GM18520 (cell line): ENCODE measurements around the gene PRRX1.

Experiments used
- ATAC-seq: cut with Tn5 transposase; IDR thresholded peaks from one replicate; pipeline ENCODE4 v1.9.1; 2021; ENCODE audit not compliant: unreplicated experiment

Gene PRRX1

DNA sequence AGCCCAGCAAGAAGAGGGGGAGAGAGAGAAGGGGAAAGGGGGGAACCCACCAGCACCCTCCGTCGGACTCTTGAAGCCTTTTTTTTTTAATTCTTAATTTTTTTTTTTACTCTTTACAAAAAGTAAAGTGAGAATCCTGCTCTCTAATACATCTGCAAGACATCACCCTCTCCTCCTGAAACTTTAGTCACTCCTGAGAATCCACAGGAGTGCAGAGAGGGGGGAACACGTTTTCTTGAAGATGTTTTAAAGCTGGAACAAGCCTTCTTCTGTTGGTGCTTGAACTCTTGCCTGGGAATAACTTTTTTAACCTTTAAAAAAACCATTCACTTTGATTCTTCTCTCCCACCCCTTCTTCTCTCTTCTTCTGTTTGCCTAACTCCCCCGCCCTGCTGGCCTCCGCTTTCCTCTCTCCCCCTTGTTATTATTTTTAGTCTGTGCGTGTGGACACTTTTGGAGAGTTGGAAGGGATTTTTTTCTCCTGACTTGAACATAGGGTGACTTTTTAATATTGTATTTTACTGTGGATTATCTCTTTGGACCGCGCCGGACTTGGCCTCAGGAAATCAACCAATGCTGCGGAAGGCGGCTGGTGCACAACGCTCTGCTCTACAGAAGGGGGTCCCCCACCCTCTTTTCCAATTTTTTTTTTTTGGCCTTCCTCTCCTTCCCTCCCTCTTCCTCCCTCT is 383 bp upstream of the PRRX1 start:
- ATAC-seq, result no peak

DNA sequence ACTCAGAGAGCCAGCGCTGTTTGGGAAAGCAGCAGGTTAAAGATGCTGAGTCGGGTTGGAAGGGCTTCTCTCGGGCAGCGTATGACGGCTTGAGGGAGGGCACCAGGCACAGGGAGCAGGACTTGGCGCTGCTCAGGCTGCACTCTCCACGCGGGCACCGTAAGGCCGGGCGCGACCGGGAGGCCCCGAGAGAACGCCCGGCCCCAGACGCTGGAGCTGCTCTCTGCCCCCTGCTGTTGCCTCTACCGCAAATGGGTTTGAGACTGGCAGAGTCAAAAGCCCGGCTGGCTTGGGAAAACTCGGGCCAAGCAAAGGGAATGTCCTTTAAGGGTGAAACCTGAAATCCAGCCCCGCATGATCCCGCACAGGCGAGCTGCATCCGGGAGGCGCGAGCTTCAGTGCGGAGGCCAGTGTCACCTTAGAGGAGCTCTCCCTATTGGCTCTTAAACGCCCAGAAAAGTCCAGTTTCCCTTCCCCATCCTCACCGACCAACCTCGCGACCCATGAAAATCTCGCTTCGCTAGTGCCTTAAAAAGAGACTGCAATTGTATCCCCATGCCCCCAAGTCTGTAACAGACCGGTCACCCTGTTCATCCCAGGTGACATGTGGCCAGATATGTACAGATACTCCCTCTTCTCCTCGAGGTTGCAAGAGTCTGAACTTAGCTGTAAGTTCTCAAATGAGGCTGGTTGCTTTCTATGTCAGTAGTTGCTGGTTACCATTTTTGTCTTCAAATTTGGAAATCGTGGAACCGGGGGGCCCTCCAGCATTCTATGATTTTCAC is 1.1 kb downstream of the PRRX1 start:
- no peak for ATAC-seq

DNA sequence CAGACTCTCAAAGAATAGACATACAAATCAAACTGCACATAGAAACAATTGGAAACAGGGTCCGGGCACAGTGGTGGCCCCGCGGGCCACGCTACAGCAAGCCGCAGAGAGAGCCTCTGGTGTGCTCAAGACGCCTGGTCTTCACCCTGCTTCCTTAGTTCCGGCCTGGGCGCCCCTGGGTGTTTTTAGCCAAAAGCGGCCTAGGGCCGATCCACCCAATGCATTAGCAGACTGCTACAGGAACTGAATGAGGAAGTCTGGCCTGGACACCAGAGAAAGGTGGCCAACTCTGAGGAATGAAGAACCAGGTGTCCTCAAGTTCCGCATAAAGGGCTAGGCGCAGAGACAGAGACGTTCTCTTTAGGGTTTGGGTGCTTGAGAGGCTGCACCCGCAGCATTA is 1.7 kb downstream of the PRRX1 start:
- no peak for ATAC-seq

DNA sequence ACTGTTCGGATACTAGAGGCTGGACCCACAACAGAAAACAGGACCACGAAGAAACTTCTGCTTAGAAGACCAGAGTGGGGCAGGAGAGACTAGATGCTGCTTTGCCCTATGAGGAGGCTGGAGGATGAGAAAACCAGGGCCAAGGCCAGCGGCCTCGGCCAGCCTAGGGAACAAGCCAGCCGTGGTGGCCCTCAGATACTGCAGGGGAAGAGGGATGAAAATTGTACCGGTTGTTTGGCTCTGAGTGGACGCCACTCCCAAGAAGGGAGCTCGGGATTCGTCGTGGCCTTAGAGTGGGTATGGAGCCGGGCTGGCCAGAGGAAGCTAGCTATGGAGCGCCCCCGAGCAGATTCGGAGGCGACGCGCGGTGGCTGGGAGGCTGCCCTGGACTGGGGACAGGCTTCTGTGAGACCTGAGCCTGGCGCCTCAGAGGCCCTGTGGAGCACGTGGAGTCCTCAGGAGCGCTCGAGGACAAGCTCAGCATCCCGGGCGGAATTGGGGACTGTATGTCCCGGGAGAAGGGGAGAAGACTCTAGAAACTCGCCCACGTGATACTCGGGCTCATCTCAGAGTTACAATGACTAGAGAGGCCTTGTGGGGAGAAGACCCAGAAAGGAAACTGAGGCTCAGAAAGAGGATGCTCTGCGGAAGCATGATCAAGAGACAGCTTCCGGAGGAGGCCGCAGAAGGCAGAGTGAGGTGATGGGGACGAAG is 2.8 kb downstream of the PRRX1 start:
- no peak for ATAC-seq

DNA sequence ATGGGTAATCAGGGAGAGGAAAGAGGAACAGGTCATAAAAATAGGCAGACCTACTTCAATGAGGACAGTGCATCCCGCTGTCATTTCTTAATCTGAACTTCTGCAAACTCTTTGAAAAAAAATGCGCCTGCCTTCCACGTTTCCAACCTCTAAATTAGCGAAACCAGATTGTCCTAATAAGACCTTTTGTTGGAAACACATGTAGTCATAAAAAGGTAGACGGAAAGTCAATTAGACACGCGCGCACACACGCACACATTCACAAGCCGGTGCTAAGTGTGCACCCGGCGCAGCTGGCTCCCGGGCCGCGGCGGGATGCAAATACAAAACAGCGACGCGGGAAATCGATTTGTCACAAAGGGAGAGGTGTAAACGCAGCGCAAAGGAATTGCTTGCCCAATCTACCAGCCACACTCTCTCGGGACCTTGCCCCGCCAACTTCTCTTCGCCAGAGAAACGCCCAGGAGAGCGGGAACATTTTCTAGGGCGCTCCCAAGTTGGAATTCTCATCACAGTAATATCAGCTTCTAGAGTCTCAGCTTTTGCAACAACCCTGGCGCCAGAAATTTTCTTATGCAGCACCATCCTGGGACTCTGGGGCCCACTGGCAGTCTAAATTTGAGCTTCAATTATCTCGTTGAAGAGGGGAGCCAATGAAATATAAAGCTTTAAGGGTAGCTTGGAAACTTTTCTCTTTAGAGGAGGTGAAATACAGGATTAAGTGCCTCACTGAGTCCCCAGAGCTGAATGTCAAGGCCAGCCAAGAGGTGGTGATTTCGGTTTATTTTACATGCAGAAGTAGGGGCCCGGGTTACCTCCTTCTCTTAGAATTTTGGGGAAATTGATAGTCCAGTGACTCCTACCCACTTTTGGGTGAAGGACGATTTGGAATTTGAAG is 4.5 kb downstream of the PRRX1 start:
- no peak for ATAC-seq

DNA sequence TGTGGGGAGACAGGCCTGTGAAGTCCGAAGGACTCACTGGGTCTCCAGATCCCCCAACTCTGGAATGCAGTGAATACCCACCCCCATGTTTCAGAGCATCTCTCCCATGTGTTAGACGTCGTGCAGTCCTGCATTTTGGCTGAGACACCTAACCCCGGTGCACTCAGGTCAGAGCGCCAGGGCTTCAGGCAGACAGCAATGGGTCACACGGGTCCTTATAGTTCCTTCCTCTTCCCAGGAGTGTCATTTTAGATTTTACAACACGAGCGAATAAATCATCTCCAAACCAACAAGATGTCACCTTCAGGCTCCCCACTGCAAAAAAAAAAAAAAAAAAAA is 5.1 kb downstream of the PRRX1 start:
- ATAC-seq, result no peak

DNA sequence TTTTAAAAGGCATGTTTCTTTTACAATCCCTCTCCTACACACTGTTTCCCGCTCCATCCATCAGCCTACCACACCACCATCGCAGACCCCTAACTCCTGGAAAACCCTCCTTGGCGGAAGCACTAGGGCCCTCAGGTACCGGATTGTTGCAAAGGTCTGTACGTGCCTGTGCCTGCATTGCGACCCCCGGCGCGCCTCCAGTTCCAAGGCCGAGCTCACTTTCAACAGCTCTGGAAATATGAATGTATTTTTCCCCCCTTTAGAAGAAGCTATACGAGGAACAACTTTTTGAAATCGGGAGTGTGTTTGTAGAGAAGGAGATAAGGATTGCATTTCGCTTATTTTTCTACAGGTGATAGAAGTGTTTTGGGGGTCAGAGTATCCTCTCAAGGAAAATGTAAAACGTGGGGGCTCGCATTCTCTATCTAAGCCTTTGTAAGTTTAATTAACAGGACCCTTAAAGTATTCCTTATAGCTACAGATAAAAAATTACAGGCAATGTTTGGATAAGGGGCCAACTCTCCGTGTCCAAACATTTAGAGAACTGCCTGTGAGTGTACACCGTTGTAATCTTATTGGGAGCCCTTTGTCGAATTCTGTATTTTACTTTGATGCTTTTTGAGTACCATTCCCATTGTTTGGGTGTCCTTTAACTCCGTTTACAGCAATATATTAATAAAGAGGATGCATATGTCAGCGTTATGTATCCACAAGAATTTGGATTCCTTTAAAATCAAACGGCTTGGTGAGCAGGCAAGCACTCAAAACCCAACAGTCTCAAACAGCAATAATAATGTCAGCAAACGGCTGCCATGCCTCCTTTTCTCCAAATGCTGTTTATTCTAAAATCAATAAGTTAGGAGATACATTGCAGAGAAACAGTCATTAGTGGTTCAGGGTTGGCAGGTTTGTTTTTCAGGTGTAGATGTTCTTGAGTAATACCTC is 5.9 kb downstream of the PRRX1 start:
- ATAC-seq, result no peak

DNA sequence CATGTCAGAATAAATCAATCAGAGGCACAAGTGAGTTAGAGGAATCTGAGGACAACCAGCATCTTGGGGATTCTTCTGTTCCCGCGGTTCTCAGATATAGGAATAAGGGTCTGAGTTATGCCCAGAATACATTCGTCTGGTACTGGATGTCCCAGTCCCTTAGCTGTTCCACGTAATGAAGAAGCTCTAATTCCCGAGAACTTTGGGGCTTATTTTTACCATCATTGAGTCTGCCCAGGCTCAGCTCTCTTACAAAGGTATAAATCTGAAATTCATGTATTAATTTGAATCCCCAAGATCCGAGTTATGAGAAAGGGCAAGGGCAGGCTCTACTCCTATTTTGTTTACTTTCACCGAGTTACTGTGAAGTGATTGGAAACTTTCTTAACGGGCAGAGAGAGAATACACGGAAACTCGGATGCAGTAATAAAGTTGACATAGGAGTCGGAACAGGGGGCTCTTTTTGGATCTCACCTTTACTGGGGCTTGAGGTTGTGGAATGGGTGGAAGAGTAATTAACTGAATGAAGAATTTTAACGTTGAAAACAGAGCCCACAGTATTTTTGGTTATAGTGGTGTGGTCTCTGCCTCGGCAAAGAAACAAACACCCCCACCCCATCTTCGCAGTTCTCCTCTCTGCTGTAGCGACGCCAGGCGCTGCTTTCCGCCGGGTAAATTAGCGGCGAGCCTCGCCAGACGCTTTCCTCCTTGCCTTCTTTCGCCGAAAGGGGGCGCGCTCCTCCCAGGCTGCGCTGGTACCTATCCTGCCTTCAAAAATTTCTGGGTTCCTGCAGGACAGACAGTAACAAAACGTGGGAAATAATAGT is 7.1 kb downstream of the PRRX1 start:
- ATAC-seq, result no peak

DNA sequence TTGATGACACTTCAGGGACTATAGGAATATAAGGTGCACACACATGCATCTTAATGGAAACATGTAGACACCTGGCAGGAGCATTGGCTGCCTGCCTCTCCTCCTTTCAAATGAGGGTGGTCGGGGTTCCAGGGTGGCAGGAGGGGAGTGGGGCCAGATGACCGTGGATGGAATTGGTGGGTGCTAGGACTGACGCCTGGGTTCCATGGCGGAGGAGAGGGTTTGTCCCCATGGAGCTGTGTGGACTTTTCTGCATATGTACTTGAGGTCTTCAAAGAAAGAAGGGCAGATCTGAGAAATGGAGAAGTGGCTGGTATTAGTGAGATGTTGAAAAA is 7.7 kb downstream of the PRRX1 start:
- no peak for ATAC-seq

DNA sequence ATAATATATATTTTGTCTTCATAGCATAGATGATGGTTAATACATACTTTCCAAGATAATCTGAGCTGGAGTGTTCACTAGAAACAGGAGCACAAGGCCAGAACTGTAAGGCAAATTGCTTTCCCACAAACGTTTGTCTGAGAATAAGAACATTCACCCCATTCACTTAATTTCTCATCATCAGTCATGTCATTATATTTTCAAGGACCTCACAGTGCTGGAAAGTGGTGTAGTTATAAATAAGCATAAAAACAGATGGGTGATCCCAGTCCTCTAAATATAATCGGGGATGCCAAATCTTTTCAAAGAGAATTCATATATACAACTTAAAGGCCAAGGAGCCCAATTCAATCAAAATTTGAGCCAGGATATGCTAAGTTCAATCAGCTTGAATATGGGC is 8.4 kb downstream of the PRRX1 start:
- ATAC-seq, result no peak

DNA sequence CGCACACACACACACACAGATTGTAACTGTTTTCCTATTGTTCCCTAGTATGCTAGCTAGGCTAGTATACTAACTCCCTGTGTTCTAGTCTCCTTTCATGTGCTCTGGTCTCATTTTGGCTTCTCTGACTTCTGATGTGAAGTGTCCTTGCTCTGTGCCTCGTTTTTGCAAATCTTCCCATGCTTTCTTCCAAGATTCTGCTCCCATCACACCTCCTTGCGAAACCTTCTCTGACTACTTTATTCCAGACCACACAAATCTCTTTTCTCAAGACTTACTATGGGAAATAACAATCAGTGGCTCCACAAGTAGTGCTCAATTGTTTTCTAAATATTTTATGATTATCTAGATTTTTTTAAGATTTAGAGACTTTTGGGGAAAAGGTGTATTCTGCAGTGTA is 10.3 kb downstream of the PRRX1 start:
- no peak for ATAC-seq

DNA sequence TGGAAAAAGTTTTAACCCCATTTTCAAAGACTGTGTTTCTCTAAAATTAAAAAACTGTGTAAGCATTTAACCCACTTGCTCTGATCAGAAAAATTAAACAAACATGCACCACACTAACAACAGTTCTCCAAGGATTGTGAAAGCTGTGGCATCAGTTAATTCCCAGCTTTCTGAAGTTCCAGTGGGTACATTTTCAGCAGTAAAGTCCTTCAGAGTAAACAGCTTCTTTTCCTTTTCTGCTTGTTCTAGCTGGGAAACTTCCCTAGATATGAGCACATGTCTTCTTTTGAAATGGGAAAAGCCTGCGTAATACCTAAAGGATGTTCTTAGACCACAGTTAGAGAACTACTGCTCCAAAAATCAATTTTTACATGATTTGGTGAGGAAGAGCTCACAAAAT is 11.1 kb downstream of the PRRX1 start:
- ATAC-seq, result no peak

DNA sequence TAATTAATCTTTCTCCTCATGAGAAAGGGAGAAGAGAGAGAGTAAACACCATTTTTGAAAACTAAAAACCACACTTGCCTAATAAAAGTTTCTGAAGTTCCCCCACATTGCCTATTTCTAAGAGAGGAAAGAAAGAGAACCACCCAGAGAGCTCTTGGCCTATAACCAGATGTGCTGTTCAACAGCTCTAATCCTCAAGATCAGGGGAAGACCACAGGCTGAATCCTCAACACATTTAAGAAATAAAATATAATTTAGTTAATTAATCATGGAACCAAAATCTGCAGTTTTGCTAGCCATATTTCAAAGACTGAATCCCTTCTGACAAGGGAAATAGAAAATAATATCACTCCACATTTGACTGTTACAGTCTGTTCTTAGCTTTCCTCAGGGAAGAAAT is 11.9 kb downstream of the PRRX1 start:
- ATAC-seq, result no peak

DNA sequence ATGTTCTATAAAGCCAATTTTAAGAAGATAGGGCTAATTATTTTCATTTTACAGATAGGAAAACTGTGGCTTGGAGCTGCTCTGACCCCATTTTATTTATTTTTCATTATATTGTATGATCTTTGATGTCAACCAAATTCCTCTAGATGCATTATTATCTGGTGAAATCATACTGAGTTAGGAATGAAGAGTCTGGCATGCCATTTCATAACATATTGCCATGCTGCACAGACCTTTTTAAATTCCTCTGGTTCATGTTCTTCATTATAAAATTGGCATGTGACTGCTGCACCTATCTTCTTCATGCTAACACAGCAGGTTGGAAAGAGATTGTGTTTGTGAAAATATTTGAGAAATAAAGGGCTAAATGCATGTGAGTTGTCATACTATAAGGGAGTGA is 12.7 kb downstream of the PRRX1 start:
- no peak for ATAC-seq

DNA sequence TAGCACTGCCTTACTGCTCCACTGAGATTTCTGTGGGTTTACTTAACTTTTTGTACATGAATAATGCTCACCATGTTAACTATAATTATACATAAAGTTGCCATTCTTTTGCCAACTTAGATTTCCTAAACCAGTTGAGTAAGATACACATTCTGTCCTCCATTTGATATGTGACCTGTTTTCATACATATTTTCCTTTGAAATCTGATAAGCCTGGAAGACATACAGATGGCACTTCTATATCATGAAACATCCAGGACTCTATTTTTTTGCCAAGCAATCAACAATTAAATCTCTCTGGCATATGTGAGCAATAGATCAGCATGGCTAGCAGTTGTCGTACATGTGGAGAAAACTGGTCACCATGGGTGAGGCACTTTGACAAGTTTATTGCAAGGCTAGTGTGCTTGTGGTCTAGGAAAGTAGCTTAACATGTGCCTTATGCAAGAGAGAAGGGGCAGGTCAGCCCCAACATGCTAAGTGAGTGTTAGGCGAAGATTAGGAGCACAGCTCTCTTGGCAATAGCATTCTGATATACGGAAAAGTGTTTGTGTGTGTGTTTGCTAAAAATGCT is 14.2 kb downstream of the PRRX1 start:
- ATAC-seq, result no peak

DNA sequence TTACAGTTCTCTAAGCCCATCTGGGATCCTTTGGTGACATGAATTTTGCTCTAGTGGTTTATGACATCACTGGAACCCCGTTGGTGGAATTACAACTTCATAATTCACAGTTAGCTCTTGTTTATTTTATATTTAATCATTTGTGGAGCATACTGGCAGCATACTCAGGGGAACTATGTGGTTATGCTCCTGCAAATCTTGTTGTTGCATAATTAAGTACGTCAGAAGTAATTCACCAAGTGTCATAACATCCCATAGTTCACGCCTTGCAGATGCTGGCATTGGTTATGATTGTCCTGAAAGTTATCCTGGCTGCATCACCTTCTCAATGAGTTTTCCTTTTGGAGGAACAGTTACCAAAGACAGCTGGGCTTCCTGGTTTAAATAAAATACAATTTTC is 16.5 kb downstream of the PRRX1 start:
- no peak for ATAC-seq

DNA sequence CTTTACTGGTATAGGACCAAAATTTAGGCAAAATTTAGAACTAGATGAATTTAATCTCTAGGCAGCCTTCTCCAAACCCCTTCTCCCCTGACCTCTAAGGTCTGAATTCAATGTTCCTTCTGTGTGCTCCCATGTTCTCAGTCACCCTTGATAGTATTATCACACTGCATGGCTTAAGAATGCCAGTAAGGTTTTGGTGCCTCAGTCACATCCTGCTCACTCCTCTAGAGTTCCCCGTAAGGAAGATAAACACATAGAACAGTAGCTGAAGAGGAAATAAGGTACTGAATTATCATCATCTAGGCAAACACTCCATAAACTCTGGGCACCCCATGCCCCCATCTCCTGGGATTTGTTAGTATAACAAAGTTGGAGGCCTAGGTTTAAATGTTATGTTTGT is 18.2 kb downstream of the PRRX1 start:
- ATAC-seq, result no peak

DNA sequence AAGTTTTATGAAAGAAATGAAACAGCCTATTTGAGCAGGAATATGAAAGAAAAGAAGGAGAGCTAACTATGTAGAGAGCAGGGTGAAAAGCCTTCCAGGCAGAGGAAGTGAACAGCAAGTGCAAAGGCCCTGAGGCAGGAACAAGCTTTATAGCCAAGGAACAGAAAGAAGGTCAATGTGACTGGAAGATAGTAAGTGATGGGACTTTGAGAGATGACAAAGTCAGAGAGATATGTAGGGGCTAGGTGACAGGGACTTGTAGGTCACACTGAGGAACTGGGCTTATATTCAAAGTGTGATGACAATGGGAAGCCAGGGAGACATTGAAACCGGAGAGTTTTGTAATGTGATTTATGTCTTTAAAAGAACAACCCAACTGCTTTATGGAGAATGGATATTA is 18.9 kb downstream of the PRRX1 start:
- ATAC-seq, result no peak

DNA sequence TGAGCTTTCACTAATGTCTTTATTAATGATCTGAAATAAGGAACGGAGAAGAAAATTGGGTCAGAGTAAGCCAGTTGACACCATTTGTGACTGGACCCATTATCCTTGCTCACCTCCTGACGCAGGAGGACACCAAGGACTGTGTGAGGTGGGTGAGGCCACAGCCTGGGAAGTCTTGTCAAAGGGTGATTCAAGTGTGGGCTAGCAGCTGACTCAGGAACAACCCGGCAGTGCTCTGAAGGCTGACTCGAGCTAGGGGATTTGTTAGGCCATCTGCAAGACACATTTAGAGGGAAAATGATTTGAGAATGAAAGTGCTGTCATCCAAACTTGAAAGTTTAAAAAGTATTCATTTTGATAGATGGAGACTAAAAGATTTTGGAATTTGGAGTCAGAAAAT is 21.2 kb downstream of the PRRX1 start:
- ATAC-seq, result no peak
